NK-92 treated with Interleukin-12 subunit alpha and Interleukin-12 subunit beta, amount 100 ng/mL, for 24 hours (cell line): Measurements from ENCODE around the gene JAKMIP1.
"Not testable (repeated sequence)": the region's sequence is repeated elsewhere in the genome, so short reads cannot be mapped to it uniquely, and the experiment has no call there.

Source experiments
- DNase-seq: peaks from one replicate; lab custom pipeline; 2025; lab: John Stamatoyannopoulos, UW

JAKMIP1 gene

GRCh38 chr4:6143603-6144181, 56.7 kb downstream of the JAKMIP1 start:
- no peak for DNase-seq

DNA sequence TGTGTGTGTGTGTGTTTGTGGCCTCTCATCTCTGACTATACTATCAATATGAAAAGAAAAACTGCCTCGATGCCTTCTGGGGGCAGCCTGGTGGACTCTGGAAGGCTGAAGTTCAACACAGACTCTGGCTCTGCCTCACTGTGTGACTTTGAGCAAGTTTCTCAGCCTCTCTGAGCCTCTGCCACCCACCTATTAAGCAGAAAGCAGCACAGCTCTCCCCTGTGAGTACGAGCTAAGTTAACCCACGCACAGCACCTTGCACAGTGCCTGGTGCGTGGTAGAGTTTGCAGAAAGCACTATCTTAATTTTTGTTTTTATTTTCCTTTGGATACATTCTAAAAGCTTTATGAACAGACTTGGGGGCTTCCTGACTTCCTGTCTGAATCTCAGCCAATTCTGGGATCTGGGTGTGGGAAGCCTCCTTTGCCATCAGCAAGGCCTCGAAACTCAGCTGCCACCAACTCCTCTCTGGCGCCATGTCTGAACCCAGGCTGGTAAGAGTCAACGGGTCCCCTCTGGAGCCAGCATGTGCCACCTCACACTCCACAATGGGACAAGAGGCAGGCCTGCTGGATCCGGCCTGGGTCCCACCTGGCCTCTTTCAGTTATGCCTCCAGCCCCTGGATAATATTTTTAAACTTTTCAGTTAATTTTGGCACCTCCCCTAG, 57.3 kb downstream of the JAKMIP1 start:
- no peak for DNase-seq

DNA sequence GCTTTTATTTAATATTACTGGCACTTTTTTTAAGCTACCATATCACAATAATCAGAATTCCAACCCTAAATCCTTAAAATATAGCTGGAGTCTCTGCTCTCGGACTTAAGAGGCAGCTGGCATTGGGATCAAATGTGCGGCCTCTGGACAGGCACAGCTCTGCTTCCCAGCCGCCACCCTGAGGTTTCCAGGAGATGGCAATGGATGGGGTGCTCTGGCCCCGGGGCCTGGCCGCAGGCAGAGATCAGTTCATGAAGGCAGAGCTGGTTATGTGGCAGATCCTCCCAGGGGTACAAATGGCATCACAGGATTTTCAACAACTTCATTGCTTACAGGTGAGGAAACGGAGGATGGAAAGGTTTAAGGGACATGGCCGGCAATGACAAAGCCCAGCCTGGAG, 57.8 kb downstream of the JAKMIP1 start:
- DNase-seq = no peak

- DNase-seq = no peak
Measured at GRCh38 chr4:6141554-6141953, 58.8 kb downstream of the JAKMIP1 start.

- not testable (repeated sequence) for DNase-seq
Measured at GRCh38 chr4:6141021-6141420, 59.3 kb downstream of the JAKMIP1 start.

DNA sequence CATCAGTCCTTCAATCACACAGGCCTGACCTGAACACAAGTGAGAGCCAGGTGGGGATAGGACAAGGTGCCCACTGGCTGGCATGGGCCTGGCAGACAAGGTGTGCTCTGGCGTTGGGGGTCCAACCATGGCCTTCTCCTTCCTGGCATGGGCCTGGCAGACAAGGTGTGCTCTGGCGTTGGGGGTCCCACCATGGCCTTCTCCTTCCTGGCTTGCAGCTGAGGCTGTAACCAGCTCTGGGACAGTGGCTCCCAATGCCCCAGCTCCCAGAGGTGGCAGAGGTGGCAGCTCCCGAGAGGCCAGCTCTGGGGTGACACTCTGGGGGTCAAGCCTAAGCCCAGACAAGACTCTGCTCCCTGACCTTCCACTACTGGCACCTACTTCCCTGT, 62.6 kb downstream of the JAKMIP1 start:
- no peak for DNase-seq

DNA sequence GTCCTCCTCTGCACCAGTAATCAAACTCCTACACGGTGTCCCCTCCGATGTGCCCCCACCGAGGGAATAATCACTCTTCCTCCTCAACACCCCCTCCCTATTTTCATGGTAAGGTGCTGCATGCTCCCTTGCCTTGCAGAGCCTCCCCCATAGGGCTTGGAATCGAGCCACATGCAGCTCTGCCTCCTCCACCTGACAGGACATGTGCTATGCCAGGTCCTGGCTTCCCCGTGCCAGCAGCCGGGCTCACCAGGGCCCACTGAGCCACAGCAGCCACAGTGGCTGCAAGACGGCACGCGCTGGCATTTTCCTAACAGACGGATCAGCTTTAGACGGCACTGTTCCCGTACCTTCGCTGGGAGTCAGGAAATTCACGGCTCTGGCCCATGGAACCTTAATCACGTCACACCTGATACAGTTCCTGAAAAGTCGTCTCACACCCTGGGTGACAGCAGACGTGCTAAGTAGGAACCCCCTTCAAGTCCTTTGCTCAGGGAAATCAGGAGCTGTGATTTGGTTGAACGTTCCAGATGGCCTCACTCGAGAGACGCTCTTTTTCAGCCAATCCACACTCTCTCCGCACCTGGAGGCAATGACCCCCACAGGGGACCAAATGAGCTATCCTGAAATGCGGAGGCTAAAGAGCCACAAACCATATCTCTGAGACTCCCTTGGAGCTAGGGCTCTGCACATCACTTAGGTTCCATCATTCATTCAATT, 63.2 kb downstream of the JAKMIP1 start:
- no peak for DNase-seq

GRCh38 chr4:6134612-6135220, 65.6 kb downstream of the JAKMIP1 start:
- peak; percentile 71 for DNase-seq

DNA sequence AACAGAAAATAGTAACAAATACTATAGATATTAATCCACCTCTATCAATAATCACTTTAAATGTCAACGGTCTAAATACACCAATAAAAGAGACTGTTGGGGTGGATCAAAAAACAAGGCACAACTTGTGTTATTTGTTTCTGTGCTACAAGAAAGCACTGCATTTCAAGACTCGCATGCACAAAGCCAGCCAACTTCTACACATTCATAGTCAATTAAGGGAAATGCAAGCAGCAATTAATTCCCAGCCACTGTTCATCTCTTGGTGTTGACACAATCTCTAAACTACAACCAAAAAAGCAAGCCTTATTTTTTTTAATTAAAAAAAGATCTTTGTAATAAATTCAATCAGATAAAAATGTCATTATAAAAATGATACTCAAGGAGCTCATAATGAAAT, 67.6 kb downstream of the JAKMIP1 start:
- no peak for DNase-seq

DNA sequence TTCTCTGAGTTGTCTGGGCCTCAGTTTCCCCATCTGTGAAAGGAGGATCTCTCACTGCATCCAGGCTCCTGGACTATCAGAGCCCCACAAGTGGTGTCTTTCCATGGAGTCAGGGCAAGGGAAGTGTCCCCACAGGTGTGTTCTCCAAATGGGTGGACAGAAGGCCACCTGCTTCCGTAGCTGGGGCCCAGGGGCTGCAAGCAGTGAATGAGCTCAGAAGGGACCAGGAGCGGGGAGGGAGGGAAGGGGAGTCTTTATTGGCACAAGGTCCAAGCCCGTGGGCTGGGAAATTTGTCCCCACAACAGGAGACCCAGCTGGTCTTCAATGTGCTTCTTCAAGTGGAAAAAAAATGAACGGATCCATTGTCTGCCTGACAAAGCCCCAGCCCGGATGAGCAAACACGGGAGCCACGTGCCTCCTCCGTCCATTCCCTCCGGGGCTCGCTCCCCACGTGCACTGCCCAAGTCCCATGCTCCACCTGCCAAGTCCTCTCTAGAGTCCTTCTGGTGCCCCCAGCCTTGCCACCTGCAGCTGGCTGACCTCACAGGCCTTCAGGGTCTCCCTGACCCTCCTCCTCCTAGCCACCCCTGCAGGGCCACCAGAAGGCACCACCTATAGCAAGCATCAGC, 72.0 kb downstream of the JAKMIP1 start:
- no peak for DNase-seq

- DNase-seq = no peak
Measured at GRCh38 chr4:6126971-6127745, 73.2 kb downstream of the JAKMIP1 start.

- no peak for DNase-seq
Measured at GRCh38 chr4:6125103-6125651, 75.2 kb downstream of the JAKMIP1 start.

- DNase-seq = no peak
Measured at GRCh38 chr4:6124386-6125102, 75.8 kb downstream of the JAKMIP1 start.

- DNase-seq = no peak
Measured at GRCh38 chr4:6123976-6124375, 76.4 kb downstream of the JAKMIP1 start.

DNA sequence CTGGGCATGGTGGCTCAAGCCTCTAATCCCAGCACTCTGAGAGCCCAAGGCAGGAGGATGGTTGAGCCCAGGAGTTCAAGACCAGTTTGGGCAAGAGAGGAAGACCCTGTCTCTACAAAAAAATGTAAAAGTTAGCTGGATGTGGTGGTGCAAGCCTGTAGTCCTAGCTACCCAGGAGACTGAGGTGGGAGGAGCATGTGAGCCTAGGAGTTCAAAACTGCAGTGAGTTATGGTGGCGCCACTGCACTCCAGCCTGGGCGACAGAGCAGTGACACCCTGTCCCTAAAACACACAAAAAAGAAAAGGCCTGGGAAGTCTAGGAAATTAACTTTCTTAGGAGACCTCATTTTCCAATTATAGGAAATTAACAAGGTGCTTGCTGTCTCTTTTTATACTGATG, 76.8 kb downstream of the JAKMIP1 start:
- DNase-seq = no peak

GRCh38 chr4:6123116-6123515, 77.2 kb downstream of the JAKMIP1 start:
- no peak for DNase-seq

GRCh38 chr4:6122496-6122895, 77.9 kb downstream of the JAKMIP1 start:
- DNase-seq = no peak

DNA sequence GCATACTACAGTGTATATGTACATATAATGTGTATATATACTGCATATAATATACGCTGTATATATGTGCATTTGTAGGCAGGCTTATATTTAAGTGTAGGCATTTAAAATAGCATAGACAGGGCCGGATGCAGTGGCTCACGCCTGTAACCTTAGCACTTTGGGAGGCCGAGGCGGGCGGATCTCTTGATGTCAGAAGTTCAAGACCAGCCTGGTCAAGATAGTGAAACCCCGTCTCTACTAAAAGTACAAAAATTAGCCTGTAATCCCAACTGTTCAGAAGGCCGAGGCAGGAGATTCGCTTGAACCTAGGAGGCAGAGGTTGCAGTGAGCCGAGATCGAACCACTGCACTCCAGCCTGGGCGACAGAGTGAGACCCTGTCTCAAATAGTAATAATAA, 78.4 kb downstream of the JAKMIP1 start:
- DNase-seq = no peak

DNA sequence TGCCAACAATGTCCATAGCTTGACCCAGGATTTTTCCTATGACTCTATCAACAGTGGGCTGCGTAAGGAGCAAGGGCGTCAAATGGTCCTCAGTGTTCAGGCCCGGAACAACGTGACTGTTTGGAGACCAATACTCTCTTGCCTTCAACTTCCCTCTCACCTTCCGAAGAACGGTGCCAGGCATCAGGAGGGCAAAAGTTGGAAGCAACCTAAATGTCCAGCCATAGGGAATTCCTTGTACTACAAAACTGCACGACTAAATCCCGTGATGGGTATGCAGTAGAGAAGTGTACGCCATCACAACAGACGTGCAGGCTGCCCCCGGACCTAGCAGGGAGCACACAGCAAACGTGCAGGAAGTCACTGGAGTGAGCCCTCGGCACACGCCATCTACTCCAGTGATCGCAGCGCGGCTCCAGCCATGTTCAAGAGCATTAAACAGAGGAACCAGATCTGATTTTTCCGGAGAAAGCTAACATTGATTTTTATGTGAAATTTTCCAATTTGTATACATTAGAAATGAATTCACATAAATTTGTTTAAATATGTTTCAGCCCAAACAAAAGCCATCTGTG, 79.0 kb downstream of the JAKMIP1 start:
- DNase-seq = no peak

DNA sequence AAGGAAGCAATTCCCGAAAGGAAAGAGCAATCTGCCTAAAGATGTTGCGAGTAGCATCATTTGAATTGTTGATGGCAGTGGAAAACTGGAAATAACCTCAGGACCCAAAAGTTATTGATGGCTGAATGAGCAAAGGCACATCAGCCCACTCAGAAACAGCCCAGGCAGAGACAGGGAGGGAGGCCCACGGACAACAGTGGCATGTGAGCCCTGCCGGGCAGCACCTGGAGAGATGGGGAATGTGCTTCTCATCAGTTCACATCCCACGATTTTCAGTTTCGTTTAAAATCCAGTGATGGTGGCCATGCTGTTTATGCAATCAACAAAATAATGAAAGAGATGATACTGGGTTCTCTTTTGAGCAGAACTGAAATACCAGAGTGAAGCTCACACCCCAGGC, 80.0 kb downstream of the JAKMIP1 start:
- DNase-seq = no peak
